Measurements from ENCODE around the gene DUXA.
A peak's percentile ranks its signal among the peaks of the same experiment; 100 is the strongest.
"Not testable (repeated sequence)": the region's sequence is repeated elsewhere in the genome, so short reads cannot be mapped to it uniquely, and the experiment has no call there.

Gene DUXA
- 0 to 0.13 (median 0) reads per million in 9 experiments for total RNA-seq

- Mint-ChIP-seq H3K4me3 (no peak within 1 kb of the TSS), H3K9me3 (peaks cover 0 to 2% of the 10 kb centered on the region in 2 donors), H3K27me3 (no peaks in the 10 kb centered on the region), H3K4me1 (ENCODE audit: low read depth in 2 of 2) (peaks cover 6 to 8% of the 10 kb centered on the region in 2 donors), H3K36me3 (ENCODE audit: insufficient read depth) (peaks cover 7% of the 10 kb centered on the region), H3K27ac (no peak within 1 kb of the TSS)
- DNase-seq: no peak
- no peak for ATAC-seq (replicated peaks)
Measured at GRCh38 chr19:57167385-57167784, at the start of gene DUXA. Gene DUXA, minus strand, starts transcription at chr19:57167485. Its CDS starts 42 bp downstream, at chr19:57167443.

GRCh38 chr19:57212109-57212508, 44.8 kb upstream of the DUXA start:
- Mint-ChIP-seq H3K4me3 (no peak overlapping the region), H3K27ac (no peak overlapping the region), H3K9me3 (peaks cover 0 to 8% of the 10 kb centered on the region in 2 donors), H3K27me3 (no peaks in the 10 kb centered on the region), H3K4me1 (ENCODE audit: low read depth in 2 of 2) (peaks cover 4 to 12% of the 10 kb centered on the region in 2 donors), H3K36me3 (ENCODE audit: insufficient read depth) (peaks cover 46% of the 10 kb centered on the region)
- ATAC-seq (replicated peaks) (no peak), DNase-seq (no peak)

GRCh38 chr19:57210381-57210780, 43.1 kb upstream of the DUXA start:
- peaks cover 4 to 6% of the 10 kb centered on the region in 2 donors for H3K4me1 Mint-ChIP-seq (ENCODE audit: low read depth in 2 of 2)
- peaks cover 0 to 8% of the 10 kb centered on the region in 2 donors for H3K9me3 Mint-ChIP-seq
- H3K27ac Mint-ChIP-seq: no peak overlapping the region
- ATAC-seq (replicated peaks): no peak
- H3K36me3 Mint-ChIP-seq (ENCODE audit: insufficient read depth): peaks cover 50% of the 10 kb centered on the region
- no peak overlapping the region for H3K4me3 Mint-ChIP-seq
- no peaks in the 10 kb centered on the region for H3K27me3 Mint-ChIP-seq
- DNase-seq: no peak

- Mint-ChIP-seq H3K4me3 (no peak overlapping the region), H3K27me3 (no peaks in the 10 kb centered on the region), H3K36me3 (ENCODE audit: insufficient read depth) (peaks cover 19% of the 10 kb centered on the region), H3K4me1 (ENCODE audit: low read depth in 2 of 2) (peaks cover 19 to 55% of the 10 kb centered on the region in 2 donors), H3K9me3 (no peaks in the 10 kb centered on the region), H3K27ac (peak overlapping the region in 1 of 2 donors; percentile 67)
- DNase-seq (no peak), ATAC-seq (replicated peaks) (no peak)
Measured at GRCh38 chr19:57202160-57202559, 34.9 kb upstream of the DUXA start.

GRCh38 chr19:57197874-57198273, 30.6 kb upstream of the DUXA start:
- not testable (repeated sequence) for ATAC-seq (replicated peaks); H3K27me3 Mint-ChIP-seq; H3K4me3 Mint-ChIP-seq; DNase-seq; H3K9me3 Mint-ChIP-seq; H3K27ac Mint-ChIP-seq
- Mint-ChIP-seq H3K36me3 (ENCODE audit: insufficient read depth) (peaks cover 38% of the 10 kb centered on the region), H3K4me1 (ENCODE audit: low read depth in 2 of 2) (peaks cover 27 to 63% of the 10 kb centered on the region in 2 donors)

GRCh38 chr19:57192993-57193392, 25.7 kb upstream of the DUXA start:
- peaks cover 36% of the 10 kb centered on the region for H3K36me3 Mint-ChIP-seq (ENCODE audit: insufficient read depth)
- peaks cover 26 to 44% of the 10 kb centered on the region in 2 donors for H3K4me1 Mint-ChIP-seq (ENCODE audit: low read depth in 2 of 2)
- DNase-seq: no peak
- peak overlapping the region; percentile 96 to 97 for H3K27ac Mint-ChIP-seq
- H3K4me3 Mint-ChIP-seq: peak overlapping the region; percentile 92
- peaks cover 2 to 10% of the 10 kb centered on the region in 2 donors for H3K9me3 Mint-ChIP-seq
- H3K27me3 Mint-ChIP-seq: no peaks in the 10 kb centered on the region
- ATAC-seq (replicated peaks): peak; percentile 28

- Mint-ChIP-seq H3K27ac (peak overlapping the region; percentile 96 to 97), H3K9me3 (peaks cover 6 to 10% of the 10 kb centered on the region in 2 donors), H3K27me3 (peaks cover 6 to 8% of the 10 kb centered on the region in 2 donors), H3K36me3 (ENCODE audit: insufficient read depth) (peaks cover 36% of the 10 kb centered on the region), H3K4me1 (ENCODE audit: low read depth in 2 of 2) (peaks cover 24 to 41% of the 10 kb centered on the region in 2 donors), H3K4me3 (peak overlapping the region; percentile 92)
- DNase-seq (no peak), ATAC-seq (replicated peaks) (no peak)
Measured at GRCh38 chr19:57192077-57192420, 24.8 kb upstream of the DUXA start.

GRCh38 chr19:57191141-57192076, 24.1 kb upstream of the DUXA start, which contains the start of gene ZNF264:
Gene ZNF264, plus strand, starts transcription at chr19:57191500. Its CDS starts 414 bp downstream, at chr19:57191914.
- peaks cover 6 to 10% of the 10 kb centered on the region in 2 donors for H3K9me3 Mint-ChIP-seq
- peak within 1 kb of the TSS; percentile 92 for H3K4me3 Mint-ChIP-seq
- DNase-seq (peak; percentile 84 to 89 (median 84)), ATAC-seq (replicated peaks) (peak; percentile 93)
- peak within 1 kb of the TSS; percentile 96 to 97 for H3K27ac Mint-ChIP-seq
- H3K27me3 Mint-ChIP-seq: peaks cover 8 to 12% of the 10 kb centered on the region in 2 donors
- peaks cover 36% of the 10 kb centered on the region for H3K36me3 Mint-ChIP-seq (ENCODE audit: insufficient read depth)
- peaks cover 24 to 35% of the 10 kb centered on the region in 2 donors for H3K4me1 Mint-ChIP-seq (ENCODE audit: low read depth in 2 of 2)

- H3K27me3 Mint-ChIP-seq: peaks cover 13 to 19% of the 10 kb centered on the region in 2 donors
- DNase-seq (no peak), ATAC-seq (replicated peaks) (no peak)
- H3K9me3 Mint-ChIP-seq: peaks cover 6 to 10% of the 10 kb centered on the region in 2 donors
- H3K27ac Mint-ChIP-seq: peak overlapping the region; percentile 96 to 97
- H3K4me1 Mint-ChIP-seq (ENCODE audit: low read depth in 2 of 2): peaks cover 24 to 35% of the 10 kb centered on the region in 2 donors
- H3K36me3 Mint-ChIP-seq (ENCODE audit: insufficient read depth): peaks cover 28% of the 10 kb centered on the region
- H3K4me3 Mint-ChIP-seq: peak overlapping the region; percentile 92
Measured at GRCh38 chr19:57190301-57190700, 23.0 kb upstream of the DUXA start.

- Mint-ChIP-seq H3K27me3 (no peaks in the 10 kb centered on the region), H3K27ac (peak overlapping the region in 1 of 2 donors; percentile 74), H3K4me3 (peak overlapping the region; percentile 70 to 81), H3K9me3 (peaks cover 0 to 2% of the 10 kb centered on the region in 2 donors), H3K36me3 (ENCODE audit: insufficient read depth) (peaks cover 13% of the 10 kb centered on the region), H3K4me1 (ENCODE audit: low read depth in 2 of 2) (peaks cover 9 to 14% of the 10 kb centered on the region in 2 donors)
- DNase-seq (peak; percentile 28 to 29 (median 29)), ATAC-seq (replicated peaks) (peak; percentile 80)
Measured at GRCh38 chr19:57171551-57172081, 4.3 kb upstream of the DUXA start.

GRCh38 chr19:57165846-57166245, 1.4 kb downstream of the DUXA start:
- Mint-ChIP-seq H3K36me3 (ENCODE audit: insufficient read depth) (no peaks in the 10 kb centered on the region), H3K4me3 (no peak overlapping the region), H3K9me3 (no peaks in the 10 kb centered on the region), H3K4me1 (ENCODE audit: low read depth in 2 of 2) (no peaks in the 10 kb centered on the region), H3K27me3 (no peaks in the 10 kb centered on the region), H3K27ac (no peak overlapping the region)
- DNase-seq (no peak), ATAC-seq (replicated peaks) (no peak)

GRCh38 chr19:57161985-57162539, 5.2 kb downstream of the DUXA start:
- Mint-ChIP-seq H3K27me3 (no peaks in the 10 kb centered on the region), H3K9me3 (no peaks in the 10 kb centered on the region), H3K4me1 (ENCODE audit: low read depth in 2 of 2) (no peaks in the 10 kb centered on the region), H3K4me3 (no peak overlapping the region), H3K27ac (no peak overlapping the region), H3K36me3 (ENCODE audit: insufficient read depth) (peaks cover 3% of the 10 kb centered on the region)
- no peak for ATAC-seq (replicated peaks)
- no peak for DNase-seq

GRCh38 chr19:57152921-57153320, 14.4 kb downstream of the DUXA start:
- Mint-ChIP-seq H3K4me3 (no peak overlapping the region), H3K27me3 (peaks cover 0 to 5% of the 10 kb centered on the region in 2 donors), H3K36me3 (ENCODE audit: insufficient read depth) (no peaks in the 10 kb centered on the region), H3K4me1 (ENCODE audit: low read depth in 2 of 2) (no peaks in the 10 kb centered on the region), H3K27ac (no peak overlapping the region), H3K9me3 (peaks cover 0 to 3% of the 10 kb centered on the region in 2 donors)
- no peak for DNase-seq
- ATAC-seq (replicated peaks): no peak
